Transverse colon (tissue), 4 donors: Measurements from ENCODE around the gene GMDS.

Source experiments
- EP300 ChIP-seq: sonication (generic); formaldehyde crosslinking; IDR thresholded peaks from one replicate; pipeline ENCODE4 v1.6.1; 2017; ENCODE audit warnings: antibody characterized with exemption, low read depth
- POLR2AphosphoS5 ChIP-seq, 3 donors: sonication (generic); formaldehyde crosslinking; IDR thresholded peaks; one replicate each; pipeline ENCODE4 v1.6.1; 2016; ENCODE audit warnings: antibody characterized with exemption in 3 of 3
- TF ChIP-seq, protein P1 (sequence below), 5 experiments: fragments of 200-600 bp in 3 of 5; fragments of 450-650 bp in 2 of 5; sonication (generic) in 3 of 5; IDR thresholded peaks; 1 replicate in 2 of 5; 2 replicates in 3 of 5; pipeline ENCODE4 v1.5.1; 2016 to 2017; ENCODE audit warnings: antibody characterized with exemption in 5 of 5, inconsistent platforms in 3 of 5, mild to moderate bottlenecking in 2 of 5, moderate library complexity in 1 of 5

DNA sequence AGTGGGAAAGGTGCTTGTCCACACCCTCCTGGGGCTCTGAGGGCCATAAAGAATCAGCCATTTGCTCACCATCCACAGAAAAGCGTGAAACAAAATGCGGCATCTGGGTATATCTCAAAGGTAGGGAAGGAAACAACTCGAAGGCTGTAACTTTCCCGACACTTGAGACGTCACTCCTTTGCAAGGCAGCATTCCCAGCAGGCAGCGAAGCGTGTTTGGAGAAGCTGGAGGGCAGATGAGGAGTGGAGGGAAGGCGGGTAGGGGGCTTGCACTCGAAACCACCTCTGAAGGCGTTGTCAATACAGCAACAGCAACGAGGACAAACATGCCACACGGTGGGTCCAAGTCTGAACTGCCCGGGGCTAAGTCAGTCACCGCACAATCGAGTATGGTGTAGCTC, 537.3 kb downstream of the GMDS start:
- TF ChIP-seq POLR2AphosphoS5 (IDR thresholded peaks at IDR 0.05), result no peak
- TF ChIP-seq, protein P1, sequence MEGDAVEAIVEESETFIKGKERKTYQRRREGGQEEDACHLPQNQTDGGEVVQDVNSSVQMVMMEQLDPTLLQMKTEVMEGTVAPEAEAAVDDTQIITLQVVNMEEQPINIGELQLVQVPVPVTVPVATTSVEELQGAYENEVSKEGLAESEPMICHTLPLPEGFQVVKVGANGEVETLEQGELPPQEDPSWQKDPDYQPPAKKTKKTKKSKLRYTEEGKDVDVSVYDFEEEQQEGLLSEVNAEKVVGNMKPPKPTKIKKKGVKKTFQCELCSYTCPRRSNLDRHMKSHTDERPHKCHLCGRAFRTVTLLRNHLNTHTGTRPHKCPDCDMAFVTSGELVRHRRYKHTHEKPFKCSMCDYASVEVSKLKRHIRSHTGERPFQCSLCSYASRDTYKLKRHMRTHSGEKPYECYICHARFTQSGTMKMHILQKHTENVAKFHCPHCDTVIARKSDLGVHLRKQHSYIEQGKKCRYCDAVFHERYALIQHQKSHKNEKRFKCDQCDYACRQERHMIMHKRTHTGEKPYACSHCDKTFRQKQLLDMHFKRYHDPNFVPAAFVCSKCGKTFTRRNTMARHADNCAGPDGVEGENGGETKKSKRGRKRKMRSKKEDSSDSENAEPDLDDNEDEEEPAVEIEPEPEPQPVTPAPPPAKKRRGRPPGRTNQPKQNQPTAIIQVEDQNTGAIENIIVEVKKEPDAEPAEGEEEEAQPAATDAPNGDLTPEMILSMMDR (IDR thresholded peaks at IDR 0.05), result no peak
- TF ChIP-seq EP300, result no peak
